Testis (tissue), 3 donors: Measurements from ENCODE around the gene CCR8. TPM values are rescaled to one million over a fixed set of nuclear protein-coding genes. Genes with fewer than 3 reads are reported as not detected.

Experiments used
- DNase-seq: peaks from one replicate; pipeline ENCODE4 v3.0.0-alpha.2; 2019
- H3K27ac ChIP-seq, 2 donors: fragments of 200-600 bp; sonication (generic); one replicate each; pipeline ENCODE4 v1.5.1; 2019
- H3K27me3 ChIP-seq: fragments of 200-600 bp; sonication (generic); one replicate; pipeline ENCODE4 v1.5.1; 2019
- H3K36me3 ChIP-seq: fragments of 200-600 bp; sonication (generic); one replicate; pipeline ENCODE4 v1.5.1; 2017; ENCODE audit warnings: low read depth; ENCODE audit errors: missing control alignments
- H3K4me1 ChIP-seq: fragments of 200-600 bp; sonication (generic); one replicate; pipeline ENCODE4 v1.5.1; 2019
- H3K4me3 ChIP-seq, 2 donors: fragments of 200-600 bp; sonication (generic); one replicate each; pipeline ENCODE4 v1.5.1; 2017 to 2019
- H3K9me3 ChIP-seq: fragments of 200-600 bp; sonication (generic); one replicate; pipeline ENCODE4 v1.5.1; 2017
- POLR2A ChIP-seq: fragments of 450-650 bp; IDR thresholded peaks from one replicate; pipeline ENCODE4 v1.6.1; 2017; ENCODE audit warnings: antibody characterized with exemption, mild to moderate bottlenecking, moderate library complexity
- WGBS, 2 donors: methylation state at CpG; one replicate each; pipeline ENCODE4 v1.1.5; 2018; 5-methylcytosine and 5-hydroxymethylcytosine counted together
- intact Hi-C: fragments of 100-400 bp; cut with DNase I; formaldehyde crosslinking; loops from one replicate; pipeline ENCODE4 v1.15.1; 2023; ENCODE audit warnings: low total_unique reads
- polyA plus RNA-seq: library from polyadenylated mRNA; stranded (reverse); fragments of 350-450 nt; fragmentation: Illumina TruSeq; extraction: RNeasy Lipid Tissue Mini Kit (QIAGEN cat#74804); gene quantifications from one replicate; pipeline ENCODE4 v1.2.3, GENCODE V29; 2014; ENCODE audit warnings: low read depth, low replicate concordance; ENCODE audit not compliant: insufficient read depth
- total RNA-seq, 2 donors: library from RNA; depleted of rRNA; stranded (reverse); fragments of >200 nt; gene quantifications; one replicate each; pipeline ENCODE4 v1.2.3, GENCODE V29; 2016
- TF ChIP-seq, protein P1 (sequence below), 3 experiments: fragments of 450-650 bp in 2 of 3; fragments of 200-600 bp in 1 of 3; sonication (generic) in 1 of 3; IDR thresholded peaks; one replicate each; pipeline ENCODE4 v1.5.1; 2016 to 2019; ENCODE audit warnings: antibody characterized with exemption in 3 of 3, mild to moderate bottlenecking in 2 of 3, moderate library complexity in 1 of 3

CCR8 gene
- total and polyA plus RNA-seq, 3 donors from 2014 or later: not detected

- 86 to 92% methylated on average over 2 of the region's 2 CpGs for WGBS, 2 donors
- no peaks in the 10 kb centered on the region for H3K27me3 ChIP-seq
- no peaks in the 10 kb centered on the region for H3K36me3 ChIP-seq
- H3K27ac ChIP-seq: no peak overlapping the region
- DNase-seq: no peak
- H3K4me3 ChIP-seq: no peak overlapping the region
- no peaks in the 10 kb centered on the region for H3K9me3 ChIP-seq
- intact Hi-C loops: no loop called here
- TF ChIP-seq POLR2A: no peak
- TF ChIP-seq, protein P1, sequence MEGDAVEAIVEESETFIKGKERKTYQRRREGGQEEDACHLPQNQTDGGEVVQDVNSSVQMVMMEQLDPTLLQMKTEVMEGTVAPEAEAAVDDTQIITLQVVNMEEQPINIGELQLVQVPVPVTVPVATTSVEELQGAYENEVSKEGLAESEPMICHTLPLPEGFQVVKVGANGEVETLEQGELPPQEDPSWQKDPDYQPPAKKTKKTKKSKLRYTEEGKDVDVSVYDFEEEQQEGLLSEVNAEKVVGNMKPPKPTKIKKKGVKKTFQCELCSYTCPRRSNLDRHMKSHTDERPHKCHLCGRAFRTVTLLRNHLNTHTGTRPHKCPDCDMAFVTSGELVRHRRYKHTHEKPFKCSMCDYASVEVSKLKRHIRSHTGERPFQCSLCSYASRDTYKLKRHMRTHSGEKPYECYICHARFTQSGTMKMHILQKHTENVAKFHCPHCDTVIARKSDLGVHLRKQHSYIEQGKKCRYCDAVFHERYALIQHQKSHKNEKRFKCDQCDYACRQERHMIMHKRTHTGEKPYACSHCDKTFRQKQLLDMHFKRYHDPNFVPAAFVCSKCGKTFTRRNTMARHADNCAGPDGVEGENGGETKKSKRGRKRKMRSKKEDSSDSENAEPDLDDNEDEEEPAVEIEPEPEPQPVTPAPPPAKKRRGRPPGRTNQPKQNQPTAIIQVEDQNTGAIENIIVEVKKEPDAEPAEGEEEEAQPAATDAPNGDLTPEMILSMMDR (IDR thresholded peaks at IDR 0.05): no peak
- no peaks in the 10 kb centered on the region for H3K4me1 ChIP-seq
Measured at GRCh38 chr3:39323494-39323893, 6.0 kb upstream of the CCR8 start.

- Histone ChIP-seq H3K4me3 (no peak overlapping the region), H3K27me3 (no peaks in the 10 kb centered on the region), H3K27ac (no peak overlapping the region), H3K36me3 (no peaks in the 10 kb centered on the region), H3K4me1 (no peaks in the 10 kb centered on the region), H3K9me3 (no peaks in the 10 kb centered on the region)
- no peak for TF ChIP-seq POLR2A
- TF ChIP-seq, protein P1 (IDR thresholded peaks at IDR 0.05): no peak
- WGBS, 2 donors: 67 to 95% methylated on average over 2 of the region's 2 CpGs
- intact Hi-C loops: no loop called here
- no peak for DNase-seq
Measured at GRCh38 chr3:39325236-39325635, 4.3 kb upstream of the CCR8 start.

DNA sequence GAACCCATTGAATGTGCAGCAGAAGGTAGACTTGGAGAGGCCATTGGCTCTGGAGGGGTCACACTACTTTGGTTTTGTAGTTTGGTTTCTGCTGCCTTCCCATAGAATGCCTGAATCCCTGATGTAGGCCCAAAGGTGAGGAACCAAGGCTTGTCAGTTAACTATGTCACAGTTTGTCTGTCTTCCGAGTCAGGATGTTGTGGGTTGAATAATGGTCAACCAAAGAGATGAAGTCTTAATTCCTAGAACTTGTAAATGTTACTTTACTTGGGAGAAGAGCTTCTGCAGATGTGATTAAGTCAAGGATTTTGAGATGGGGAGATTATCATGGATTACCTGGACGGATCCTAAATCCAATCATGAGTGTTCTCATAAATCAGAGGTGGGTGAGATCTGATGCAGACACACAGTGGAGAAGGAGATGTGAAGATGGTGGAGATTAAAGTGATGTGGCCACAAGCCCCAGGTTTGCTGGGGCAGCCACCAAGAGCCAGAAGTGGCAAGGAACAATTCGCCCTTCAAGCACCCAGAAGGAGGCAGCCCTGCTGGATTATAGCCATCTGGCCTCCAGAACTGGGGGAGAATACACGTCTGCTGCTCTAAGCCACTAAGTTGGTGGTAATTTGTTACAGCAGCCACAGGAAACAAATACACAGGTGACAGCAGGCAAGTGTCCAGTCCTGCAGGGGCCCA lies 2.3 kb upstream of the CCR8 start:
- H3K36me3 ChIP-seq: no peaks in the 10 kb centered on the region
- H3K27ac ChIP-seq: no peak overlapping the region
- no peaks in the 10 kb centered on the region for H3K27me3 ChIP-seq
- WGBS, 2 donors: 78 to 86% methylated on average over 4 of the region's 4 CpGs
- intact Hi-C loops: no loop called here
- H3K4me3 ChIP-seq: no peak overlapping the region
- no peak for DNase-seq
- TF ChIP-seq, protein P1 (IDR thresholded peaks at IDR 0.05): no peak
- TF ChIP-seq POLR2A: no peak
- H3K9me3 ChIP-seq: no peaks in the 10 kb centered on the region
- no peaks in the 10 kb centered on the region for H3K4me1 ChIP-seq

DNA sequence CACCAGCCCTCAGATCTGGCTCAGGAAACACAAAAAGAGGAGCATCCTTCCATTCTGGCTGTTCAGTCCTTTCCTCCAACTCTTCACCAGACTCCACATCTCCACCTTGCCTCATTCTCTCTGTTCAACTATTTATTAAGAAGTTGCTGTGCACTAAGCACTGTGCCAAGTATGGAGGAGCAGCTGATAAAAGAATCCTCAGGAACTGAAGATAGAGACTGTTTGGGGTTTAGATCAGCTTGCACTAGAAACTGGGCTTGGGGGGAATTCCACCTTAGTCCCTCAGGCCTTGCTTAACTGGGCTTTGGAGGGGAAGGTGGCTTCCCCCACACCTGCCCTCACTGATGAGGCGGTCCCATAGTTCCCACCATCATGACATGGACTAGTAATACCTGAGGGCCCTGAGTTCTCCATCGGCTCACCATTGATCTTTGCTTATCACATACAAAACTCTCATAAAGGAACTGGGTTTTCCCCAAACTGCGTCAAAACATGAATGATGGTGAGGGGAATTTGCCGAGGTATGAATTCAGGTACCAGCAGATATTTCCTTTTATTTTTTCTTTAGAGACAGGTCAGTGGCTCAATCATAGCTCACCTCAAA lies 1.7 kb upstream of the CCR8 start:
- 94 to 95% methylated on average over 4 of the region's 4 CpGs for WGBS, 2 donors
- no peaks in the 10 kb centered on the region for H3K4me1 ChIP-seq

More for the DNA sequence above, 1.7 kb upstream of the CCR8 start:
- no peak overlapping the region for H3K4me3 ChIP-seq
- no peak for DNase-seq
- H3K36me3 ChIP-seq: no peaks in the 10 kb centered on the region
- H3K27me3 ChIP-seq: no peaks in the 10 kb centered on the region
- H3K9me3 ChIP-seq: no peaks in the 10 kb centered on the region
- TF ChIP-seq, protein P1 (IDR thresholded peaks at IDR 0.05): no peak
- no peak for TF ChIP-seq POLR2A
- intact Hi-C loops: no loop called here
- H3K27ac ChIP-seq: no peak overlapping the region
